ENCODE measurements around the gene OR6C6.
"Not testable (repeated sequence)": the region's sequence is repeated elsewhere in the genome, so short reads cannot be mapped to it uniquely, and the experiment has no call there.

The OR6C6 gene

GRCh38 chr12:55296469-55296868 lies at the start of gene OR6C6:
TSS of gene OR6C6 (minus strand) at chr12:55296569. CDS start at chr12:55295232, 1,337 bp downstream.
- Histone ChIP-seq H3K27me3 (ENCODE audit: low read depth, low read length) (no peaks in the 10 kb centered on the region), H3K4me1 (ENCODE audit: control insufficient read depth in 1 of 2, insufficient read depth in 2 of 2, low read length in 2 of 2) (no peaks in the 10 kb centered on the region), H3K36me3 (ENCODE audit: control insufficient read depth in 1 of 2, insufficient read depth in 2 of 2, low read length in 2 of 2) (no peaks in the 10 kb centered on the region), H3K9me3 (ENCODE audit: control insufficient read depth in 1 of 2, low read length in 2 of 2) (no peaks in the 10 kb centered on the region), H3K27ac (ENCODE audit: low read length) (no peak within 1 kb of the TSS), H3K4me3 (ENCODE audit: low read depth in 1 of 2, low read length in 2 of 2) (no peak within 1 kb of the TSS)

GRCh38 chr12:55336002-55336401 lies 39.6 kb upstream of the OR6C6 start:
- Histone ChIP-seq H3K36me3 (ENCODE audit: control insufficient read depth in 1 of 2, insufficient read depth in 2 of 2, low read length in 2 of 2) (no peaks in the 10 kb centered on the region), H3K27me3 (ENCODE audit: low read depth, low read length) (no peaks in the 10 kb centered on the region), H3K27ac (ENCODE audit: low read length) (no peak overlapping the region), H3K9me3 (ENCODE audit: control insufficient read depth in 1 of 2, low read length in 2 of 2) (no peaks in the 10 kb centered on the region), H3K4me3 (ENCODE audit: low read depth in 1 of 2, low read length in 2 of 2) (no peak overlapping the region), H3K4me1 (ENCODE audit: control insufficient read depth in 1 of 2, insufficient read depth in 2 of 2, low read length in 2 of 2) (no peaks in the 10 kb centered on the region)

GRCh38 chr12:55330446-55330845 lies 34.1 kb upstream of the OR6C6 start, which contains the start of gene OR6C3:
TSS of gene OR6C3 (plus strand) at chr12:55330746. CDS start at chr12:55331701, 955 bp downstream.
- Histone ChIP-seq H3K36me3 (ENCODE audit: control insufficient read depth in 1 of 2, insufficient read depth in 2 of 2, low read length in 2 of 2) (no peaks in the 10 kb centered on the region), H3K27me3 (ENCODE audit: low read depth, low read length) (no peaks in the 10 kb centered on the region), H3K9me3 (ENCODE audit: control insufficient read depth in 1 of 2, low read length in 2 of 2) (no peaks in the 10 kb centered on the region), H3K4me3 (ENCODE audit: low read depth in 1 of 2, low read length in 2 of 2) (no peak within 1 kb of the TSS), H3K27ac (ENCODE audit: low read length) (no peak within 1 kb of the TSS), H3K4me1 (ENCODE audit: control insufficient read depth in 1 of 2, insufficient read depth in 2 of 2, low read length in 2 of 2) (no peaks in the 10 kb centered on the region)

GRCh38 chr12:55325801-55326200 lies 29.4 kb upstream of the OR6C6 start:
- not testable (repeated sequence) for H3K36me3 ChIP-seq (ENCODE audit: control insufficient read depth in 1 of 2, insufficient read depth in 2 of 2, low read length in 2 of 2); H3K4me1 ChIP-seq (ENCODE audit: control insufficient read depth in 1 of 2, insufficient read depth in 2 of 2, low read length in 2 of 2); H3K4me3 ChIP-seq (ENCODE audit: low read depth in 1 of 2, low read length in 2 of 2); H3K27me3 ChIP-seq (ENCODE audit: low read depth, low read length); H3K27ac ChIP-seq (ENCODE audit: low read length); H3K9me3 ChIP-seq (ENCODE audit: control insufficient read depth in 1 of 2, low read length in 2 of 2)

GRCh38 chr12:55320201-55320600 lies 23.8 kb upstream of the OR6C6 start:
- H3K4me3 ChIP-seq (ENCODE audit: low read depth in 1 of 2, low read length in 2 of 2) = no peak overlapping the region
- peaks cover 0 to 3% of the 10 kb centered on the region in 2 donors for H3K9me3 ChIP-seq (ENCODE audit: control insufficient read depth in 1 of 2, low read length in 2 of 2)
- H3K27me3 ChIP-seq (ENCODE audit: low read depth, low read length) = no peaks in the 10 kb centered on the region
- H3K27ac ChIP-seq (ENCODE audit: low read length) = no peak overlapping the region
- no peaks in the 10 kb centered on the region for H3K4me1 ChIP-seq (ENCODE audit: control insufficient read depth in 1 of 2, insufficient read depth in 2 of 2, low read length in 2 of 2)
- no peaks in the 10 kb centered on the region for H3K36me3 ChIP-seq (ENCODE audit: control insufficient read depth in 1 of 2, insufficient read depth in 2 of 2, low read length in 2 of 2)

- H3K9me3 ChIP-seq (ENCODE audit: control insufficient read depth in 1 of 2, low read length in 2 of 2) = no peaks in the 10 kb centered on the region
- no peaks in the 10 kb centered on the region for H3K27me3 ChIP-seq (ENCODE audit: low read depth, low read length)
- no peak within 1 kb of the TSS for H3K4me3 ChIP-seq (ENCODE audit: low read depth in 1 of 2, low read length in 2 of 2)
- H3K36me3 ChIP-seq (ENCODE audit: control insufficient read depth in 1 of 2, insufficient read depth in 2 of 2, low read length in 2 of 2) = no peaks in the 10 kb centered on the region
- no peaks in the 10 kb centered on the region for H3K4me1 ChIP-seq (ENCODE audit: control insufficient read depth in 1 of 2, insufficient read depth in 2 of 2, low read length in 2 of 2)
- H3K27ac ChIP-seq (ENCODE audit: low read length) = no peak within 1 kb of the TSS
Measured at GRCh38 chr12:55314043-55314442, 17.7 kb upstream of the OR6C6 start, which contains the start of gene OR6C1. TSS of gene OR6C1 (plus strand) at chr12:55314343. CDS start at chr12:55320600, 6,257 bp downstream.

- H3K27me3 ChIP-seq (ENCODE audit: low read depth, low read length) = no peaks in the 10 kb centered on the region
- no peaks in the 10 kb centered on the region for H3K36me3 ChIP-seq (ENCODE audit: control insufficient read depth in 1 of 2, insufficient read depth in 2 of 2, low read length in 2 of 2)
- H3K27ac ChIP-seq (ENCODE audit: low read length) = no peak overlapping the region
- no peaks in the 10 kb centered on the region for H3K9me3 ChIP-seq (ENCODE audit: control insufficient read depth in 1 of 2, low read length in 2 of 2)
- H3K4me1 ChIP-seq (ENCODE audit: control insufficient read depth in 1 of 2, insufficient read depth in 2 of 2, low read length in 2 of 2) = no peaks in the 10 kb centered on the region
- no peak overlapping the region for H3K4me3 ChIP-seq (ENCODE audit: low read depth in 1 of 2, low read length in 2 of 2)
Measured at GRCh38 chr12:55289999-55290398, 6.4 kb downstream of the OR6C6 start.

GRCh38 chr12:55280991-55281390 lies 15.4 kb downstream of the OR6C6 start:
- no peaks in the 10 kb centered on the region for H3K4me1 ChIP-seq (ENCODE audit: control insufficient read depth in 1 of 2, insufficient read depth in 2 of 2, low read length in 2 of 2)
- no peaks in the 10 kb centered on the region for H3K9me3 ChIP-seq (ENCODE audit: control insufficient read depth in 1 of 2, low read length in 2 of 2)
- no peak overlapping the region for H3K4me3 ChIP-seq (ENCODE audit: low read depth in 1 of 2, low read length in 2 of 2)
- no peaks in the 10 kb centered on the region for H3K27me3 ChIP-seq (ENCODE audit: low read depth, low read length)
- H3K36me3 ChIP-seq (ENCODE audit: control insufficient read depth in 1 of 2, insufficient read depth in 2 of 2, low read length in 2 of 2) = no peaks in the 10 kb centered on the region
- H3K27ac ChIP-seq (ENCODE audit: low read length) = no peak overlapping the region

GRCh38 chr12:55258303-55258702 lies 38.1 kb downstream of the OR6C6 start:
- H3K27ac ChIP-seq (ENCODE audit: low read length) = no peak overlapping the region
- no peak overlapping the region for H3K4me3 ChIP-seq (ENCODE audit: low read depth in 1 of 2, low read length in 2 of 2)
- no peaks in the 10 kb centered on the region for H3K36me3 ChIP-seq (ENCODE audit: control insufficient read depth in 1 of 2, insufficient read depth in 2 of 2, low read length in 2 of 2)
- no peaks in the 10 kb centered on the region for H3K9me3 ChIP-seq (ENCODE audit: control insufficient read depth in 1 of 2, low read length in 2 of 2)
- no peaks in the 10 kb centered on the region for H3K27me3 ChIP-seq (ENCODE audit: low read depth, low read length)
- no peaks in the 10 kb centered on the region for H3K4me1 ChIP-seq (ENCODE audit: control insufficient read depth in 1 of 2, insufficient read depth in 2 of 2, low read length in 2 of 2)

GRCh38 chr12:55256831-55257230 lies 39.5 kb downstream of the OR6C6 start:
- no peaks in the 10 kb centered on the region for H3K4me1 ChIP-seq (ENCODE audit: control insufficient read depth in 1 of 2, insufficient read depth in 2 of 2, low read length in 2 of 2)
- no peak overlapping the region for H3K27ac ChIP-seq (ENCODE audit: low read length)
- no peaks in the 10 kb centered on the region for H3K27me3 ChIP-seq (ENCODE audit: low read depth, low read length)
- H3K36me3 ChIP-seq (ENCODE audit: control insufficient read depth in 1 of 2, insufficient read depth in 2 of 2, low read length in 2 of 2) = no peaks in the 10 kb centered on the region
- no peaks in the 10 kb centered on the region for H3K9me3 ChIP-seq (ENCODE audit: control insufficient read depth in 1 of 2, low read length in 2 of 2)
- H3K4me3 ChIP-seq (ENCODE audit: low read depth in 1 of 2, low read length in 2 of 2) = no peak overlapping the region

GRCh38 chr12:55253281-55253680 lies 43.1 kb downstream of the OR6C6 start:
- H3K27ac ChIP-seq (ENCODE audit: low read length) = no peak overlapping the region
- H3K9me3 ChIP-seq (ENCODE audit: control insufficient read depth in 1 of 2, low read length in 2 of 2) = no peaks in the 10 kb centered on the region
- H3K4me3 ChIP-seq (ENCODE audit: low read depth in 1 of 2, low read length in 2 of 2) = no peak overlapping the region
- no peaks in the 10 kb centered on the region for H3K27me3 ChIP-seq (ENCODE audit: low read depth, low read length)
- H3K4me1 ChIP-seq (ENCODE audit: control insufficient read depth in 1 of 2, insufficient read depth in 2 of 2, low read length in 2 of 2) = no peaks in the 10 kb centered on the region
- H3K36me3 ChIP-seq (ENCODE audit: control insufficient read depth in 1 of 2, insufficient read depth in 2 of 2, low read length in 2 of 2) = no peaks in the 10 kb centered on the region

GRCh38 chr12:55250944-55251343 lies 45.4 kb downstream of the OR6C6 start:
- no peaks in the 10 kb centered on the region for H3K36me3 ChIP-seq (ENCODE audit: control insufficient read depth in 1 of 2, insufficient read depth in 2 of 2, low read length in 2 of 2)
- H3K4me3 ChIP-seq (ENCODE audit: low read depth in 1 of 2, low read length in 2 of 2) = no peak overlapping the region
- H3K9me3 ChIP-seq (ENCODE audit: control insufficient read depth in 1 of 2, low read length in 2 of 2) = no peaks in the 10 kb centered on the region
- no peaks in the 10 kb centered on the region for H3K4me1 ChIP-seq (ENCODE audit: control insufficient read depth in 1 of 2, insufficient read depth in 2 of 2, low read length in 2 of 2)
- no peak overlapping the region for H3K27ac ChIP-seq (ENCODE audit: low read length)
- H3K27me3 ChIP-seq (ENCODE audit: low read depth, low read length) = no peaks in the 10 kb centered on the region
